Limb (tissue), 2 donors: ENCODE measurements around the gene CEP164.

Experiments
- DNase-seq, 2 donors: peaks; one replicate each; pipeline ENCODE4 v3.0.0-alpha.2; 2016; ENCODE audit errors: extremely low spot score in 2 of 2

The CEP164 gene

DNA sequence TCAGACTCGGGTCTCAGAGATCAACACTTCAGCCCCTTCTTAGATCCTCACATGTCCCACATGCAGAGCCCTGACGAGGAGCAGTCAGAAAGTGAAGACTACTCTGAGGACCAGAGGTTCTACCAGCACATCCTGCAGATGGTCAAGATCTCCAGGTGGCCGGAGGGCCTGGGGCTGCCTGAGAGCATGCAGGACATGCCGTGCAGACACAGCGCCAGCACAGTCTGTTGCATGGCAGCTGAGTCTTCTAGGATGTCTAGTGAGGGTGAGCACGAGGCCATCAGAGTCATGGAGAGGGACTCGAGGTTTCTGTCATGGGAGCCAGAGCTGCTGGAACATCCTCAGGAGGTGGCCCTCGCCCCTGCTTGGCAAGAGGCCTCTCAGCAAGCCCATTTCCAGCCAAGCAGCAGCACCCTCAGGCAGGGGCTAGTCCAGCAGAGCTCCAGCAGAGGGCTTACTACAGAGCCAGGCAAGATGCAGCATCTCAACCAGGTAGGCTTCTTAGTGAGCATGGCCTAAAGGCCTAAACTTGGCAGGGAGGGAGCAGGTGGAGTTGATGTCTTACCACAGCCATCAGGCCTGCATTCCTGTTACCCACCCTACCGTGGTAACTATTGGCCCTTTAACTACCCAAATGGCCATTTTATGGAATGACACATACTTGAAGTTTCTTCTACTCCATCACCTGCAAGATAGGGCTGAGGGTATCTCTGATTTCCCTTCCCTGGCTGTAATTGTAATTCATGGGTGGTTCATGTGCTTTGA is 28.7 kb downstream of the CEP164 start:
- no peak for DNase-seq

DNA sequence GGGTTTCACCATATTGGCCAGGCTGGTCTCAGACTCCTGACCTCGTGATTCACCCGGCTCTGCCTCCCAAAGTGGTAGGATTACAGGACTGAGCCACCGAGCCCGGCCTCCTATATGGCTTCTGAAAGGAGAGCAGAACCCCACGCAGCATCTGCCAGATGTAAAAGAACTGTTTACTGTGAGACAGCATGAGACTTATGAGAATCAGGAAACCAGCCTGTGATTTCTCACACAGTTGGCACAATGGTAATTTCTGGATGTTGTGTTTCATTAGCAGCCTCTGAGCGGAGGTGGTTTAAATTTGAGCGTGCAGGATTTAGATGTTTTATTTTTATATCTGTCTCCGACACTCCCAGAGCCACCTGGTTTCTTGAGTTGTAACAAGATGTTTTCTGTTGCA is 33.8 kb downstream of the CEP164 start:
- no peak for DNase-seq

DNA sequence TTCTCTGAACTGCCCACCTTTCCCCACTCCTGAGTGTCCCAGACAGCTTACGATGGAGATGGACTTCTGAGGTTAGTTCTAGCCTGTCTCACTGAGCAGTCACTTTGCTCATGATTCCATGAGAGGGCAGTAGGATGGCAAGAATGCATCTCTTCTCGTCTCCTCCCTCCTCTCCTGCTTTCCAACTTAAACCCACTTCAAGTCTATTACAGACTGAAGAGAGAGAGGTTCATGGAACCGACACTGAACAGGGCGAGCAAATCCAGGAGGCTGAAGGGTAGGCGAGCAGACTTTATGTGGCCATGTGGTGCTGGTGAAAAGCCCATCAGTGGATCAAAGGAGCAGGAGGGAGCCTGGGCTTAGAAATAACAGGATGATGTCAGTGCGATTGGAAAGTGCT is 38.6 kb downstream of the CEP164 start:
- no peak for DNase-seq

DNA sequence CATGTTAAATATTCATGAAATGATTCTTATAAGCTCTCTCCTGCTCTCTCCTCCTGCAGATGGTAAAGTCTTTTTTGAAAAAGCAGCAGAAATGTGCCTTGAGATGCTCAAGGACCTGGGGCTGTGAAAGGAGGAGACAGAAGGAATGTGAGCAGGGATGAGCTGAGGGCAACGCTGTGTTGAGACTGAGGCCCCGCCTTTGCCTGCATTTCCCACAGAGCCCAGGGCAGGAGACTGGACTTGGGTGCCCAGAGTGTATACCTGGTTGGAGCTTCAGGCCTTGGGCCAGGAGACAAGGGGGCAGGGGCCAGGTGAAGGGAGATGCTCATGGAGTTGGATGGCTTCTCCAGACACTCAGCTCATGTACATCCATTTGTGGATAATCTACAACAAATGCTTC is 39.2 kb downstream of the CEP164 start:
- no peak for DNase-seq

- DNase-seq, result peak in 1 of 2 donors; percentile 19
These were observed 41.9 kb downstream of the CEP164 start for GRCh38 chr11:117369534-117369933.

DNA sequence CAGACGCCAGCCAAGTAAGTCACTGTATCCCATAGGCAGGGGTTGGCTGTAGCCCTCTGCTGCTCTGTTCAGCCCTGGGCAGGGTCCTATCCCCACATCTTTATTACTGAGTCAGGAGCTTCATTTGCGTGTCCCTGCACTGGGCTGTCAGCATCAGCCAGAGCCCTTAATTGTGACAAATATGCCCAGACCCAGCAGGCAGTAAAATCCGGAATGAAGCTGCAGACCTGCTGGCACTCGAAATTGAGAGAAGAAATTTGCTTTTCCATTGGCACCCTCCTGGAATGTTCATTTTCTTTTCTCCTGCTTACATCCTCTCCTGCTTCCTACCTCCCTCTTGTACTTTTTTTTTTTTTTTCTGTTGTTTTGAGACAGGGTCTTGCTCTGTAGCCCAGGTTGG is 43.8 kb downstream of the CEP164 start:
- no peak for DNase-seq

- no peak for DNase-seq
These were observed 46.8 kb downstream of the CEP164 start for GRCh38 chr11:117374316-117375055.

GRCh38 chr11:117375960-117376359 is 48.3 kb downstream of the CEP164 start:
- no peak for DNase-seq

DNA sequence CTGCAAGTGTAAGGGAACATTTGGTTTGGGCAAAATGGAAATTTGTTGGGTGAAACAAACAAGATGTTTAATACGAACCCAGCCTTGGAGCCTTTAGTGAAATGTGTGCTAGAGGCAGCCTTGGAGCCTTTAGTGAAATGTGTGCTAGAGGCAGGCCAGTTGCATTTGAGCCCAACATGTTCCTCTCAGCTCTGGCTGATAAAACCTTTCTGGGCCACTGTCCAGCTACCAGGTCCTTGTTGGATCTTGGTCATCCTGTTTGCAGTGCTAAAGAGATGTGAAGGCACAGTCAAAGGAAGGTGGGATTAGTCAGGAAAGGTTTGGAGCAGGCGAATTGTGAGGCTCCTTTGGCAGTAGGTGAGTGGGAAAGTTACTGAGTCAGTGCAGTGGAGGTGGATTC is 48.9 kb downstream of the CEP164 start:
- DNase-seq, result no peak

GRCh38 chr11:117378976-117379865 is 51.6 kb downstream of the CEP164 start:
- no peak for DNase-seq

- DNase-seq, result no peak
These were observed 53.0 kb downstream of the CEP164 start for GRCh38 chr11:117380676-117381075.

- DNase-seq, result no peak
These were observed 54.1 kb downstream of the CEP164 start for GRCh38 chr11:117381481-117382387.

DNA sequence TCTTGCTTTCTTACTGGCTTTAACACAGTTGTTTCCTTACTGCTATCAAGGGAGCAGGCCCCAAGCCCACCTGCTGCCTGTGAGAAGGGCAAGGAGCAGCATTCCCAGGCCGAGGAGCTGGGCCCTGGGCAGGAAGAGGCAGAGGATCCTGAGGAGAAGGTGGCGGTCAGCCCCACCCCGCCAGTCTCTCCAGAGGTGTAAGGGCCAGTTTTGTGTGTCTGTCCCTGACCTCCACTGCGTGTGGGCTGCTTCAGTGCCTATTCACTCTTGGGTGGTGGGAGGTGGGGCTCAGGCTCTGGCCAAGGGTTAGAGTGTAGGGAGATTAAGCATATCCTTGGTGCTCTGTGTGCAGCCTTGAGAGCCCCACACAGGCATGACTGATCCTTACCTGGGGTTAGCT is 55.1 kb downstream of the CEP164 start:
- DNase-seq, result no peak

GRCh38 chr11:117384045-117384444 is 56.4 kb downstream of the CEP164 start:
- no peak for DNase-seq

DNA sequence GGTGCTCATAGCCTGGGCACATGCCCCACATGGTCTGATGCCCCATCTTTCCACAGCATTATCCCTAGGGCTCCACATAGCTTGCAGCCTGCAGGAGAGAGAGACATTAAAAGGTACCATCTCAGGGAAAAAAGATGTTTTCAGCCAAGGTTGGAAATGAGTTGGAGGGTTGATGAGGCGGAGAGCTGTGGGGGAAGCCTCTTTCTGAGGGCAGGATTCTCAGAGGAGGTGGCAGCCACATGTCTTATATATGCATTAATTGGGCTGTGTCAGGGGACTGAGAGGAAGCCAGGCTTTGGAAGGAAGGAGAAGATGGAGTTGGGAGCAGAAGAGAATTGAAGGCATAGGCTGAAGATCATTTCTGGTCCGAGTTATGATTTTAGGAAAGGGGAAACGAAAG is 57.8 kb downstream of the CEP164 start:
- no peak for DNase-seq

- peak in 1 of 2 donors; percentile 9 for DNase-seq
These were observed 58.3 kb downstream of the CEP164 start for GRCh38 chr11:117385906-117386305.

DNA sequence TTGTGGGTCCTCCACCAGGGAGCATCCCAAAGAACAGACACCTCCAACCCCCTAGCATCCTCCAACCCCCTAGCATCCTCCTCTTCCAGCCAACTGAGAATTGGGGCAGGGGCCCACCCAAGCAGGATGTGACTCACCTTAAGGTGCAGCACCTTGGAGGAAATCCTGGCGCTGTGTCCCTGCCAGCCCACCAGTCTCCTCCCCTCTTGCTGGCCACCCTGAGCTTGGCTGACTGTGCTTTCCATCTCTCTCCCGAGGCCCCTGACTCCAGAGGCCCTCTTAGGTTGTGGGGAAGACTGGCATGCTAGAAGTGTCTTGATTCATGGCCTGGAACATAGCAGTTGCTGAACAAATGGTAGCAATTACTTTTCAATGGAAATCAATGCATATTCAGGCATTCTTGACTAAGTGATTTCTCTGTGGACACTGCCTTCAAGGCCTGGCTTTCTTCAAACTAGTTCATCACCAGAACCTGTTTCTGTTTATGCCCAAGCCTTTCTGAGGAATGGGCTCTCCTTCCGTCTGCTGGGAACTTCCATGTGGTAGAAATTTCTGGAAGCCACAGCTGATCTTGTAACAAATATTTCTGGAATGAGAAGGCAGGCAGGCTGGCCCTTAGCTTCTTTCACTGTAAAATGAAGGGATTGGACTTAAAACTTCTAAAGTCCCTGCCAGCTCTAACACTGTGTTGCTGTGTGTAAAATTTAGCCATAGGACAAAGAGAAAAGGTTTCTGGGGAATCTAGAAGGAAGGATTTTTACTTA is 60.5 kb downstream of the CEP164 start:
- no peak for DNase-seq

DNA sequence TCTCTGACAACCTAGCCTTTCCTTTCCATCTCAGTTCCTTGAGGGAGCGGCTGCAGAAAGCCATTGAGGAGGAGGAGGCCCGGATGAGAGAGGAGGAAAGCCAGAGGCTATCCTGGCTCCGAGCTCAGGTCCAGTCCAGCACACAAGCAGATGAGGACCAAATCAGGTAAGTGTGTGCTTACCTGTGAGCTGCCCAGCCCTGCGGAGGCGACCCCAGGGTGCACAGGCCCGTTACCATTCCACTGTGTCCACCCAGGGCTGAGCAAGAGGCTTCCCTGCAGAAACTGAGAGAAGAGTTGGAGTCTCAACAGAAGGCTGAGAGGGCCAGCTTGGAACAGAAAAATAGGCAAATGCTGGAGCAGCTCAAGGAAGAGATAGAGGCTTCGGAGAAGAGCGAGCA is 63.1 kb downstream of the CEP164 start:
- no peak for DNase-seq

- no peak for DNase-seq
These were observed 63.5 kb downstream of the CEP164 start for GRCh38 chr11:117391181-117391580.

GRCh38 chr11:117392001-117392690 is 64.5 kb downstream of the CEP164 start:
- DNase-seq, result no peak
